ENCODE measurements around the gene LPAR2. TPM values are rescaled to one million over a fixed set of nuclear protein-coding genes. Genes with fewer than 3 reads are reported as not detected.

The LPAR2 gene
- total RNA-seq, 2 experiments from 2014 or later = 23.7 to 28.4 TPM

- Mint-ChIP-seq H3K27ac (peak within 1 kb of the TSS; percentile 98), H3K36me3 (peaks cover 15% of the 10 kb centered on the region), H3K9me3 (no peaks in the 10 kb centered on the region), H3K4me1 (peaks cover 20% of the 10 kb centered on the region), H3K27me3 (no peaks in the 10 kb centered on the region), H3K4me3 (peak within 1 kb of the TSS; percentile 99)
- DNase-seq = peak; percentile 90
These were observed 15.4 kb upstream of the LPAR2 start, which contains the start of gene GMIP for GRCh38 chr19:19643158-19644053. Gene GMIP, minus strand, starts transcription at chr19:19643657. Its CDS starts 128 bp downstream, at chr19:19643529.

- DNase-seq = peak; percentile 60
- H3K4me1 Mint-ChIP-seq = peaks cover 20% of the 10 kb centered on the region
- peak overlapping the region; percentile 99 for H3K4me3 Mint-ChIP-seq
- H3K36me3 Mint-ChIP-seq = peaks cover 17% of the 10 kb centered on the region
- no peaks in the 10 kb centered on the region for H3K9me3 Mint-ChIP-seq
- H3K27ac Mint-ChIP-seq = peak overlapping the region; percentile 98
- no peaks in the 10 kb centered on the region for H3K27me3 Mint-ChIP-seq
These were observed 14.6 kb upstream of the LPAR2 start for GRCh38 chr19:19642506-19643157.

GRCh38 chr19:19637523-19638251 lies 9.7 kb upstream of the LPAR2 start:
- H3K4me3 Mint-ChIP-seq = no peak overlapping the region
- peaks cover 20% of the 10 kb centered on the region for H3K4me1 Mint-ChIP-seq
- no peaks in the 10 kb centered on the region for H3K27me3 Mint-ChIP-seq
- H3K36me3 Mint-ChIP-seq = peaks cover 40% of the 10 kb centered on the region
- DNase-seq = peak; percentile 34
- no peaks in the 10 kb centered on the region for H3K9me3 Mint-ChIP-seq
- H3K27ac Mint-ChIP-seq = no peak overlapping the region

GRCh38 chr19:19637186-19637522 lies 9.1 kb upstream of the LPAR2 start:
- no peaks in the 10 kb centered on the region for H3K9me3 Mint-ChIP-seq
- H3K36me3 Mint-ChIP-seq = peaks cover 37% of the 10 kb centered on the region
- H3K27me3 Mint-ChIP-seq = no peaks in the 10 kb centered on the region
- no peak overlapping the region for H3K4me3 Mint-ChIP-seq
- no peak for DNase-seq
- H3K27ac Mint-ChIP-seq = no peak overlapping the region
- H3K4me1 Mint-ChIP-seq = peaks cover 15% of the 10 kb centered on the region

- no peaks in the 10 kb centered on the region for H3K27me3 Mint-ChIP-seq
These were observed 8.7 kb upstream of the LPAR2 start for GRCh38 chr19:19636573-19637185.

GRCh38 chr19:19635313-19635702 lies 7.3 kb upstream of the LPAR2 start:
- H3K27me3 Mint-ChIP-seq = no peaks in the 10 kb centered on the region
- H3K4me1 Mint-ChIP-seq = peaks cover 12% of the 10 kb centered on the region
- no peak overlapping the region for H3K27ac Mint-ChIP-seq
- H3K4me3 Mint-ChIP-seq = no peak overlapping the region
- no peak for DNase-seq
- peaks cover 43% of the 10 kb centered on the region for H3K36me3 Mint-ChIP-seq
- no peaks in the 10 kb centered on the region for H3K9me3 Mint-ChIP-seq

More at GRCh38 chr19:19636573-19637185, 8.7 kb upstream of the LPAR2 start:
- Mint-ChIP-seq H3K9me3 (no peaks in the 10 kb centered on the region), H3K36me3 (peaks cover 36% of the 10 kb centered on the region), H3K4me3 (no peak overlapping the region), H3K4me1 (peaks cover 12% of the 10 kb centered on the region), H3K27ac (no peak overlapping the region)
- DNase-seq = no peak

GRCh38 chr19:19634516-19635312 lies 6.7 kb upstream of the LPAR2 start:
- no peak for DNase-seq
- H3K9me3 Mint-ChIP-seq = no peaks in the 10 kb centered on the region
- peaks cover 8% of the 10 kb centered on the region for H3K4me1 Mint-ChIP-seq
- H3K36me3 Mint-ChIP-seq = peaks cover 44% of the 10 kb centered on the region
- no peak overlapping the region for H3K4me3 Mint-ChIP-seq
- H3K27me3 Mint-ChIP-seq = no peaks in the 10 kb centered on the region
- peak overlapping the region; percentile 47 for H3K27ac Mint-ChIP-seq

GRCh38 chr19:19633711-19634515 lies 5.9 kb upstream of the LPAR2 start:
- Mint-ChIP-seq H3K4me3 (no peak overlapping the region), H3K36me3 (peaks cover 43% of the 10 kb centered on the region), H3K27ac (peak overlapping the region; percentile 47), H3K4me1 (peaks cover 9% of the 10 kb centered on the region), H3K27me3 (no peaks in the 10 kb centered on the region), H3K9me3 (no peaks in the 10 kb centered on the region)
- DNase-seq = no peak

GRCh38 chr19:19632661-19633060 lies 4.6 kb upstream of the LPAR2 start:
- H3K27me3 Mint-ChIP-seq = no peaks in the 10 kb centered on the region
- no peak overlapping the region for H3K27ac Mint-ChIP-seq
- no peak overlapping the region for H3K4me3 Mint-ChIP-seq

GRCh38 chr19:19631346-19631745 lies 3.3 kb upstream of the LPAR2 start:
- Mint-ChIP-seq H3K9me3 (no peaks in the 10 kb centered on the region), H3K27me3 (no peaks in the 10 kb centered on the region), H3K4me3 (no peak overlapping the region), H3K36me3 (peaks cover 40% of the 10 kb centered on the region), H3K4me1 (peaks cover 22% of the 10 kb centered on the region), H3K27ac (no peak overlapping the region)
- no peak for DNase-seq

More at GRCh38 chr19:19632661-19633060, 4.6 kb upstream of the LPAR2 start:
- H3K4me1 Mint-ChIP-seq = peaks cover 12% of the 10 kb centered on the region
- H3K9me3 Mint-ChIP-seq = no peaks in the 10 kb centered on the region
- no peak for DNase-seq
- peaks cover 41% of the 10 kb centered on the region for H3K36me3 Mint-ChIP-seq

- Mint-ChIP-seq H3K27ac (peak overlapping the region; percentile 42), H3K9me3 (no peaks in the 10 kb centered on the region), H3K4me1 (peaks cover 28% of the 10 kb centered on the region), H3K4me3 (no peak overlapping the region), H3K36me3 (peaks cover 38% of the 10 kb centered on the region), H3K27me3 (no peaks in the 10 kb centered on the region)
- no peak for DNase-seq
These were observed 2.4 kb upstream of the LPAR2 start for GRCh38 chr19:19630426-19630825.

- no peaks in the 10 kb centered on the region for H3K27me3 Mint-ChIP-seq
- no peak overlapping the region for H3K27ac Mint-ChIP-seq
- peaks cover 38% of the 10 kb centered on the region for H3K36me3 Mint-ChIP-seq
- peaks cover 26% of the 10 kb centered on the region for H3K4me1 Mint-ChIP-seq
- no peak for DNase-seq
- H3K9me3 Mint-ChIP-seq = no peaks in the 10 kb centered on the region
- no peak overlapping the region for H3K4me3 Mint-ChIP-seq
These were observed 2.0 kb upstream of the LPAR2 start for GRCh38 chr19:19630062-19630414.

GRCh38 chr19:19628501-19629134 lies 598 bp upstream of the LPAR2 start:
- Mint-ChIP-seq H3K4me1 (peaks cover 23% of the 10 kb centered on the region), H3K36me3 (peaks cover 34% of the 10 kb centered on the region), H3K27me3 (no peaks in the 10 kb centered on the region), H3K4me3 (peak overlapping the region; percentile 75), H3K27ac (peak overlapping the region; percentile 96), H3K9me3 (no peaks in the 10 kb centered on the region)
- peak; percentile 73 for DNase-seq
